SK-N-SH treated with all-trans-retinoic acid at 6 μM for 48 hours (cell line): ENCODE results near the gene CDH16.
A peak's percentile ranks its signal among the peaks of the same experiment; 100 is the strongest.

ENCODE experiments used
- ATAC-seq: fragments of 200-7000 bp; cut with Tn5 transposase; 3 replicates; pipeline ENCODE4 v1.9.1; 2020; ENCODE audit warnings: mild to moderate bottlenecking, moderate library complexity
- ARNTL ChIP-seq: fragments of 450-650 bp; formaldehyde crosslinking; IDR thresholded peaks from 2 replicates; pipeline ENCODE4 v1.5.0; 2020; ENCODE audit warnings: low read depth, mild to moderate bottlenecking, moderate library complexity, borderline replicate concordance
- BACH2 ChIP-seq: fragments of 250-450 bp; sonication (Bioruptor Pico); IDR thresholded peaks from 2 replicates; pipeline ENCODE4 v1.9.0; 2021; ENCODE audit warnings: mild to moderate bottlenecking, borderline replicate concordance
- CSDC2 ChIP-seq: fragments of 250-450 bp; sonication (Bioruptor Pico); IDR thresholded peaks from 2 replicates; pipeline ENCODE4 v1.5.0; 2020; ENCODE audit warnings: mild to moderate bottlenecking, moderate library complexity
- GLIS3 ChIP-seq: fragments of 250-450 bp; sonication (Bioruptor Pico); IDR thresholded peaks from 2 replicates; pipeline ENCODE4 v1.5.0; 2020; ENCODE audit warnings: mild to moderate bottlenecking, moderate library complexity
- OSR1 ChIP-seq: fragments of 250-450 bp; sonication (Bioruptor Pico); IDR thresholded peaks from 2 replicates; pipeline ENCODE4 v1.8.0; 2022; ENCODE audit warnings: moderate library complexity, mild to moderate bottlenecking, inconsistent platforms
- PPARA ChIP-seq: fragments of 250-450 bp; sonication (Bioruptor Pico); IDR thresholded peaks from 2 replicates; pipeline ENCODE4 v1.5.0; 2020; ENCODE audit warnings: mild to moderate bottlenecking, borderline replicate concordance
- RARB ChIP-seq: fragments of 250-450 bp; sonication (Bioruptor Pico); IDR thresholded peaks from 2 replicates; pipeline ENCODE4 v1.8.0; 2021; ENCODE audit warnings: mild to moderate bottlenecking, moderate library complexity
- SNAI2 ChIP-seq: fragments of 250-450 bp; sonication (Bioruptor Pico); IDR thresholded peaks from 2 replicates; pipeline ENCODE4 v1.5.0; 2020; ENCODE audit warnings: mild to moderate bottlenecking, moderate library complexity
- TCF4 ChIP-seq: fragments of 250-450 bp; sonication (Bioruptor Pico); IDR thresholded peaks from 2 replicates; pipeline ENCODE4 v1.8.0; 2021; ENCODE audit warnings: mild to moderate bottlenecking, moderate library complexity, borderline replicate concordance
- TOX ChIP-seq: fragments of 250-450 bp; sonication (Bioruptor Pico); IDR thresholded peaks from 2 replicates; pipeline ENCODE4 v1.8.0; 2021; ENCODE audit warnings: mild to moderate bottlenecking, moderate library complexity, borderline replicate concordance
- ZFP3 ChIP-seq: fragments of 250-450 bp; sonication (Bioruptor Pico); IDR thresholded peaks from 2 replicates; pipeline ENCODE4 v1.5.0; 2020; ENCODE audit warnings: mild to moderate bottlenecking, moderate library complexity
- ZFP30 ChIP-seq: fragments of 450-650 bp; formaldehyde crosslinking; IDR thresholded peaks from 2 replicates; pipeline ENCODE4 v1.5.0; 2022; ENCODE audit warnings: mild to moderate bottlenecking, moderate library complexity
- ZNF565 ChIP-seq: fragments of 450-650 bp; formaldehyde crosslinking; conservative IDR thresholded peaks from 2 replicates; pipeline ENCODE4 v1.5.0; 2020; ENCODE audit warnings: low read depth, mild to moderate bottlenecking, moderate library complexity
- ZNF70 ChIP-seq: fragments of 450-650 bp; formaldehyde crosslinking; IDR thresholded peaks from 2 replicates; pipeline ENCODE4 v1.5.0; 2020; ENCODE audit warnings: mild to moderate bottlenecking, moderate library complexity
- ZNF8 ChIP-seq: fragments of 450-650 bp; formaldehyde crosslinking; IDR thresholded peaks from 2 replicates; pipeline ENCODE4 v1.5.0; 2020; ENCODE audit warnings: mild to moderate bottlenecking, moderate library complexity
- TF ChIP-seq, protein P1 (sequence below): fragments of 250-450 bp; sonication (Bioruptor Pico); IDR thresholded peaks from 2 replicates; pipeline ENCODE4 v1.8.0; 2021; ENCODE audit warnings: low read depth, mild to moderate bottlenecking, moderate library complexity, borderline replicate concordance
- TF ChIP-seq, protein P2 (sequence below): fragments of 250-450 bp; sonication (Bioruptor Pico); IDR thresholded peaks from 2 replicates; pipeline ENCODE4 v1.8.0; 2020; ENCODE audit warnings: mild to moderate bottlenecking, moderate library complexity, borderline replicate concordance
- TF ChIP-seq, protein P3 (sequence below): fragments of 250-450 bp; sonication (Bioruptor Pico); IDR thresholded peaks from 2 replicates; pipeline ENCODE4 v1.5.1; 2020; ENCODE audit warnings: low read depth, mild to moderate bottlenecking, moderate library complexity
- TF ChIP-seq, protein P4 (sequence below): fragments of 250-450 bp; sonication (Bioruptor Pico); IDR thresholded peaks from 2 replicates; pipeline ENCODE4 v1.5.1; 2021; ENCODE audit warnings: mild to moderate bottlenecking, moderate library complexity
- TF ChIP-seq, protein P5 (sequence below): fragments of 250-450 bp; sonication (Bioruptor Pico); IDR thresholded peaks from 2 replicates; pipeline ENCODE4 v1.5.0; 2020; ENCODE audit warnings: mild to moderate bottlenecking, moderate library complexity

The CDH16 gene

DNA sequence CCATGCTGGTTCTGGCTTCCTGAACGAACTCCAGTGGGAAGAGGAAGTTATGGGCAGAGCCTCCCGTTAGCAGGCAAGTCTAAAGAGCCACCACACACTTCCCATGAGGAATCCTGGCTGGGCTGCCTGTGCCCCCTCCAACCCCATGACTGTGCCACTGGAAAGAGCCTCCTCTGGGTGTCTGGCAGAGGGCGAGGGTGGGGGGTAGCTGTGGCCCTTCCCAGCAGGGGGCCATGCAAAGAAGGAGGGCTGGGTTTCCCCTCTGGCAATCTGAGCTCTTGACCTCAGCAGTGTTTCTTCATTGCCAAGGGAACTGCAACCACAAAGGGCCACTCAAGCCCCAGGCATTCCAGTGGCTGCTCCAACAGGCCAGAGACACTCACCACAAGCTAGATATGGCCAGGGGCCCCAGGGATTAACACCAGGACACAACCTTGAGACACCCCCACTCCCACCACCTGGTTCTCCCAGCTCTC is 8.3 kb upstream of the CDH16 start:
- no peak for TF ChIP-seq ZNF70 (CRISPR knock-in tag)
- no peak for TF ChIP-seq OSR1 (CRISPR knock-in tag)
- no peak for TF ChIP-seq ZNF565 (CRISPR knock-in tag)
- TF ChIP-seq GLIS3 (CRISPR knock-in tag), result no peak
- TF ChIP-seq, protein P1, sequence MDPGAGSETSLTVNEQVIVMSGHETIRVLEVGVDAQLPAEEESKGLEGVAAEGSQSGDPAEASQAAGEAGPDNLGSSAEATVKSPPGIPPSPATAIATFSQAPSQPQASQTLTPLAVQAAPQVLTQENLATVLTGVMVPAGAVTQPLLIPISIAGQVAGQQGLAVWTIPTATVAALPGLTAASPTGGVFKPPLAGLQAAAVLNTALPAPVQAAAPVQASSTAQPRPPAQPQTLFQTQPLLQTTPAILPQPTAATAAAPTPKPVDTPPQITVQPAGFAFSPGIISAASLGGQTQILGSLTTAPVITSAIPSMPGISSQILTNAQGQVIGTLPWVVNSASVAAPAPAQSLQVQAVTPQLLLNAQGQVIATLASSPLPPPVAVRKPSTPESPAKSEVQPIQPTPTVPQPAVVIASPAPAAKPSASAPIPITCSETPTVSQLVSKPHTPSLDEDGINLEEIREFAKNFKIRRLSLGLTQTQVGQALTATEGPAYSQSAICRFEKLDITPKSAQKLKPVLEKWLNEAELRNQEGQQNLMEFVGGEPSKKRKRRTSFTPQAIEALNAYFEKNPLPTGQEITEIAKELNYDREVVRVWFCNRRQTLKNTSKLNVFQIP (CRISPR knock-in tag), result no peak
- peak; percentile 72 for ATAC-seq

DNA sequence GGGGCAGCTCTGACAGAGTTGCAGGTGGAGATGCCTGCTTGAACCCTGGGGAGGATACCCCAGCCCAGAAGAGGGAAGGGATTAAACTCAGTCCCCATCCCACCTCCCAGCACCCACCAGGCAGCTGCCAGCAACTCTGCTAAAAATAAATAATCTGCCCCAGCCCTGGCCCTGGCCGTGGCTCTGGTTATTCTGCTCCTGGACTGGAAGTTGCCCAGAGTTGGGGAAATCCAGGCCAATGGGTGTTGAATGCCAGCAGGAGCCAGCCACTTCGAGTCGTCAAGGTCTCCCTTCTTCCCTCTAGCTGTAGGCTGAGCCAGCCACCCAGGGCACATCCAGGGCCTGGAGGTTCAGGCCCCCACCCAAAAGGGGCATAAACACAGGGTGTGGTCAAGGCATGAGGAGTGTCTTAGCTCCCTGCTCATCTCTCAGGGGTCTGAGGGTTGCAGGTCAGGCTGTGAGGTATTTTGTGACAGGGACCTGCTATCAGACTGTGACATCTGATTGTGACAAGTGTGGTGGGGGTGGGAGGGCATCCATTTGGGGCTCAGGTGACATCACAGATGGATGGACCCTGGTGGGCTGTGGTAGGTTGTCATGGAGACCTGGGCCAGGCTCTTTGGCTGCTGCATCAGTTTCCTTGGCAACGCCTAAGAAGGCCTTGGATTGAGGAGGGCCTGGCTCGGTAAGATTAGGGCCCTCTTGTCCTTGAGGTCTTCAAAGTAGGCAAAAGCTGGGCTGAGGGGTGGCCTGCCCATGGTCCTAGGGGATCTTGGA is 7.7 kb upstream of the CDH16 start:
- ATAC-seq, result peak; percentile 2; the same call in 2 of the 3 replicates
- TF ChIP-seq, protein P2, sequence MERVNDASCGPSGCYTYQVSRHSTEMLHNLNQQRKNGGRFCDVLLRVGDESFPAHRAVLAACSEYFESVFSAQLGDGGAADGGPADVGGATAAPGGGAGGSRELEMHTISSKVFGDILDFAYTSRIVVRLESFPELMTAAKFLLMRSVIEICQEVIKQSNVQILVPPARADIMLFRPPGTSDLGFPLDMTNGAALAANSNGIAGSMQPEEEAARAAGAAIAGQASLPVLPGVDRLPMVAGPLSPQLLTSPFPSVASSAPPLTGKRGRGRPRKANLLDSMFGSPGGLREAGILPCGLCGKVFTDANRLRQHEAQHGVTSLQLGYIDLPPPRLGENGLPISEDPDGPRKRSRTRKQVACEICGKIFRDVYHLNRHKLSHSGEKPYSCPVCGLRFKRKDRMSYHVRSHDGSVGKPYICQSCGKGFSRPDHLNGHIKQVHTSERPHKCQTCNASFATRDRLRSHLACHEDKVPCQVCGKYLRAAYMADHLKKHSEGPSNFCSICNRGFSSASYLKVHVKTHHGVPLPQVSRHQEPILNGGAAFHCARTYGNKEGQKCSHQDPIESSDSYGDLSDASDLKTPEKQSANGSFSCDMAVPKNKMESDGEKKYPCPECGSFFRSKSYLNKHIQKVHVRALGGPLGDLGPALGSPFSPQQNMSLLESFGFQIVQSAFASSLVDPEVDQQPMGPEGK (CRISPR knock-in tag), result no peak
- TF ChIP-seq, protein P1 (CRISPR knock-in tag), result no peak
- TF ChIP-seq ZFP30 (CRISPR knock-in tag), result no peak
- TF ChIP-seq OSR1 (CRISPR knock-in tag), result no peak
- TF ChIP-seq BACH2 (CRISPR knock-in tag), result no peak
- no peak for TF ChIP-seq CSDC2 (CRISPR knock-in tag)
- no peak for TF ChIP-seq ZFP3 (CRISPR knock-in tag)
- TF ChIP-seq RARB, result no peak
- TF ChIP-seq TCF4 (CRISPR knock-in tag), result no peak
- TF ChIP-seq, protein P3, sequence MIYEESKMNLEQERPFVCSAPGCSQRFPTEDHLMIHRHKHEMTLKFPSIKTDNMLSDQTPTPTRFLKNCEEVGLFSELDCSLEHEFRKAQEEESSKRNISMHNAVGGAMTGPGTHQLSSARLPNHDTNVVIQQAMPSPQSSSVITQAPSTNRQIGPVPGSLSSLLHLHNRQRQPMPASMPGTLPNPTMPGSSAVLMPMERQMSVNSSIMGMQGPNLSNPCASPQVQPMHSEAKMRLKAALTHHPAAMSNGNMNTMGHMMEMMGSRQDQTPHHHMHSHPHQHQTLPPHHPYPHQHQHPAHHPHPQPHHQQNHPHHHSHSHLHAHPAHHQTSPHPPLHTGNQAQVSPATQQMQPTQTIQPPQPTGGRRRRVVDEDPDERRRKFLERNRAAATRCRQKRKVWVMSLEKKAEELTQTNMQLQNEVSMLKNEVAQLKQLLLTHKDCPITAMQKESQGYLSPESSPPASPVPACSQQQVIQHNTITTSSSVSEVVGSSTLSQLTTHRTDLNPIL, result no peak
- no peak for TF ChIP-seq TOX (CRISPR knock-in tag)
- TF ChIP-seq, protein P4, sequence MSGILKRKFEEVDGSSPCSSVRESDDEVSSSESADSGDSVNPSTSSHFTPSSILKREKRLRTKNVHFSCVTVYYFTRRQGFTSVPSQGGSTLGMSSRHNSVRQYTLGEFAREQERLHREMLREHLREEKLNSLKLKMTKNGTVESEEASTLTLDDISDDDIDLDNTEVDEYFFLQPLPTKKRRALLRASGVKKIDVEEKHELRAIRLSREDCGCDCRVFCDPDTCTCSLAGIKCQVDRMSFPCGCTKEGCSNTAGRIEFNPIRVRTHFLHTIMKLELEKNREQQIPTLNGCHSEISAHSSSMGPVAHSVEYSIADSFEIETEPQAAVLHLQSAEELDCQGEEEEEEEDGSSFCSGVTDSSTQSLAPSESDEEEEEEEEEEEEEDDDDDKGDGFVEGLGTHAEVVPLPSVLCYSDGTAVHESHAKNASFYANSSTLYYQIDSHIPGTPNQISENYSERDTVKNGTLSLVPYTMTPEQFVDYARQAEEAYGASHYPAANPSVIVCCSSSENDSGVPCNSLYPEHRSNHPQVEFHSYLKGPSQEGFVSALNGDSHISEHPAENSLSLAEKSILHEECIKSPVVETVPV, result no peak
- TF ChIP-seq ZNF70 (CRISPR knock-in tag), result no peak
- no peak for TF ChIP-seq SNAI2 (CRISPR knock-in tag)
- TF ChIP-seq ZNF8 (CRISPR knock-in tag), result no peak
- TF ChIP-seq ARNTL (CRISPR knock-in tag), result no peak
- TF ChIP-seq, protein P5, sequence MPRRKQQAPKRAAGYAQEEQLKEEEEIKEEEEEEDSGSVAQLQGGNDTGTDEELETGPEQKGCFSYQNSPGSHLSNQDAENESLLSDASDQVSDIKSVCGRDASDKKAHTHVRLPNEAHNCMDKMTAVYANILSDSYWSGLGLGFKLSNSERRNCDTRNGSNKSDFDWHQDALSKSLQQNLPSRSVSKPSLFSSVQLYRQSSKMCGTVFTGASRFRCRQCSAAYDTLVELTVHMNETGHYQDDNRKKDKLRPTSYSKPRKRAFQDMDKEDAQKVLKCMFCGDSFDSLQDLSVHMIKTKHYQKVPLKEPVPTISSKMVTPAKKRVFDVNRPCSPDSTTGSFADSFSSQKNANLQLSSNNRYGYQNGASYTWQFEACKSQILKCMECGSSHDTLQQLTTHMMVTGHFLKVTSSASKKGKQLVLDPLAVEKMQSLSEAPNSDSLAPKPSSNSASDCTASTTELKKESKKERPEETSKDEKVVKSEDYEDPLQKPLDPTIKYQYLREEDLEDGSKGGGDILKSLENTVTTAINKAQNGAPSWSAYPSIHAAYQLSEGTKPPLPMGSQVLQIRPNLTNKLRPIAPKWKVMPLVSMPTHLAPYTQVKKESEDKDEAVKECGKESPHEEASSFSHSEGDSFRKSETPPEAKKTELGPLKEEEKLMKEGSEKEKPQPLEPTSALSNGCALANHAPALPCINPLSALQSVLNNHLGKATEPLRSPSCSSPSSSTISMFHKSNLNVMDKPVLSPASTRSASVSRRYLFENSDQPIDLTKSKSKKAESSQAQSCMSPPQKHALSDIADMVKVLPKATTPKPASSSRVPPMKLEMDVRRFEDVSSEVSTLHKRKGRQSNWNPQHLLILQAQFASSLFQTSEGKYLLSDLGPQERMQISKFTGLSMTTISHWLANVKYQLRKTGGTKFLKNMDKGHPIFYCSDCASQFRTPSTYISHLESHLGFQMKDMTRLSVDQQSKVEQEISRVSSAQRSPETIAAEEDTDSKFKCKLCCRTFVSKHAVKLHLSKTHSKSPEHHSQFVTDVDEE (CRISPR knock-in tag), result no peak
- TF ChIP-seq ZNF565 (CRISPR knock-in tag), result no peak
- TF ChIP-seq PPARA (CRISPR knock-in tag), result no peak
- TF ChIP-seq GLIS3 (CRISPR knock-in tag), result no peak
